ENCODE data around the gene LRRC61.
"Not testable (repeated sequence)": the region's sequence is repeated elsewhere in the genome, so short reads cannot be mapped to it uniquely, and the experiment has no call there.

The LRRC61 gene, protein sequence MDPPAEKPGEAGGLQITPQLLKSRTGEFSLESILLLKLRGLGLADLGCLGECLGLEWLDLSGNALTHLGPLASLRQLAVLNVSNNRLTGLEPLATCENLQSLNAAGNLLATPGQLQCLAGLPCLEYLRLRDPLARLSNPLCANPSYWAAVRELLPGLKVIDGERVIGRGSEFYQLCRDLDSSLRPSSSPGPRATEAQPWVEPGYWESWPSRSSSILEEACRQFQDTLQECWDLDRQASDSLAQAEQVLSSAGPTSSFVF

DNA sequence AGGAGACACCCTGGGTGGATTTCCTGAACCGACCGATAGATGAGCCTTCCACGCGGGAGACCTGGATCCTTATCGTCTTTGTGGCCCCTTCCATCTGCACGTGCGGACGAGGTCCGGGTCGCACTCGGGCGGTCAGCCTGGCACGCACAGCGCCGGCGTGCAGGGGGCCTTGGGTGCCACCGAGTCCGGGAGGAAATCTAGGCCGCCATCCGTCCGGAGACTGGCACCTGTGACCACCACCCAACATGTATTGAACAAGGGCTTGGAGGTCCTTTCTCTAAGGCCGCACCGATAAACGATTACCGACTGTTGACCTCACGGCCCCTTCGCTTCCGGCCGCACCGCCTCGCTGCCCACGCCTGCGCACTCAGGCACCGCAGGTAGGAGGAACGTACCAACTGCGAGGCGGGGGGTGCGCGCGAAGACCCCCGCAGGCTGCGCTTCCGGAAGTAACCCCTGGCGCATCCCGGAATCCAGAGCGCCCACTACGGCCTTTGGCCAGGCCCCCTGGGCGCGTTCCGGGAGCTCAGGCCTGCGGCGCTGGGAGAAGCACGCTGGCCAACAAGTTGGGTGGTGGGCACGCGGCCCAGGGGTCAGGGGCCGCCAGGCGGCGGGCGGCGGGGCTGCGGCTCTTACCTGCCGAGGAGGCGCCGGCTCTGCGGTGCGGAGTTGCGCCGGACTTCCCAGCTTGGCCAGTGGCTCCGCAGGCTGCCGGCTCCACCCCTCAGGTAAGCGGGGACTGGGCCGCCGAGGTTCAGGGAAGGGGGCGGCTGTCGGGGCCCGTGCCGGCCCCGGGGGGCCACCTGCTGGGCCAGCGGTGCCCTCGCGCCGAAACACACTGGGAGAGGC lies at the start of gene LRRC61, which contains the start of gene ACTR3C:
TSS of gene LRRC61 (plus strand) at position 523 of the 849 bp plus-strand sequence. CDS start 13,507 bp downstream, outside the sequence.
TSS of gene ACTR3C (minus strand) at position 713 of the 849 bp plus-strand sequence. CDS start 28,249 bp downstream, outside the sequence.
- no peaks in the 10 kb centered on the region for H3K27me3 Mint-ChIP-seq (ENCODE audit: low read depth)
- H3K9me3 Mint-ChIP-seq: no peaks in the 10 kb centered on the region
- H3K4me3 Mint-ChIP-seq: peak within 1 kb of the TSS; percentile 99
- peak within 1 kb of the TSS; percentile 100 for H3K27ac Mint-ChIP-seq
- peaks cover 45% of the 10 kb centered on the region for H3K36me3 Mint-ChIP-seq (ENCODE audit: low read depth)
- H3K4me1 Mint-ChIP-seq (ENCODE audit: low read depth): peaks cover 45% of the 10 kb centered on the region

DNA sequence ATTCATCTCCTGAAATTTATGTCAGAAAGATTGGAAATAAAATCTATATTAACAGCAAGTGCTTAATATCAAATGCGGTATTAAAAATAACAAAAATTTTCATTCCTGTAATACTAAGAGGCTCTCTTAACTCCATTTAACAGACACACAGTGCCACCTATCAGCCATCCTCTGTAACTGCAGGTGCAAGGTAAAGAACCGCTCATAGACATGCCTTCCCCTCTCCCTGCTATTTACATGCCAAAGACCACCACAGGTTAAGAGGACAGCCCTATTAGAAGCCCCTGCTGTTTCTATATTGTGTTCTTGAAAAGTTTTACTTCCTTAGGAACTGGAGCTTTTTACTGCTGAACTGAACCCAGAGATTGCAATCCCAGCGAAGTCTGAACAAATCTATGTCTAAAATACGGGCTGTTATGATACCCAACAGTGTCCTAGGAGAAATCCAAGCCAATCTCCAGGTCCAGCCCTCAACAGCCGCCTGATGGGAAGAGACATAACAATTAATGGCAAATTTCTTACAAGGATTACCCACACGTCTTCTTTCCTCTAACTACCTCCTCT lies 46.9 kb upstream of the LRRC61 start:
- not testable (repeated sequence) for H3K36me3 Mint-ChIP-seq (ENCODE audit: low read depth); H3K4me3 Mint-ChIP-seq; H3K9me3 Mint-ChIP-seq; H3K4me1 Mint-ChIP-seq (ENCODE audit: low read depth); H3K27ac Mint-ChIP-seq; H3K27me3 Mint-ChIP-seq (ENCODE audit: low read depth)

DNA sequence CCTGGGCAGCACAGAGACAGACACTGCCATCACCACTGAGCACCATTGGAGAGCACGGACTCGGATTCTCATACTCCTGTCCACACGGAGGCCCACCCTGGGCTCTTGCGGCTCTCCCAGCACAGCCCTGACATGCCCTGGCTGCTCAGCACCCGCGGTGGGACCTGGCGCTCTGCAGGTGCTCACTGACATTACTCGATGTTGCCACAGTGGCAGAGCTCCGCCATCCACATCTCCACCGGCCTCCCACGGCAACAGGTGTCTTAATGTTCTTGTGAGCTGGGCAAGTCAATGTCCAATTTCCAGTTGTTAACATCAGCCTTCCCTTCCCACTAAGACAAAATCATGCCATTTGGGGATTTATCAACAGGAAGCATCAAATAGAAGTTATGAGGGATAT lies 44.8 kb upstream of the LRRC61 start:
- not testable (repeated sequence) for H3K36me3 Mint-ChIP-seq (ENCODE audit: low read depth)

DNA sequence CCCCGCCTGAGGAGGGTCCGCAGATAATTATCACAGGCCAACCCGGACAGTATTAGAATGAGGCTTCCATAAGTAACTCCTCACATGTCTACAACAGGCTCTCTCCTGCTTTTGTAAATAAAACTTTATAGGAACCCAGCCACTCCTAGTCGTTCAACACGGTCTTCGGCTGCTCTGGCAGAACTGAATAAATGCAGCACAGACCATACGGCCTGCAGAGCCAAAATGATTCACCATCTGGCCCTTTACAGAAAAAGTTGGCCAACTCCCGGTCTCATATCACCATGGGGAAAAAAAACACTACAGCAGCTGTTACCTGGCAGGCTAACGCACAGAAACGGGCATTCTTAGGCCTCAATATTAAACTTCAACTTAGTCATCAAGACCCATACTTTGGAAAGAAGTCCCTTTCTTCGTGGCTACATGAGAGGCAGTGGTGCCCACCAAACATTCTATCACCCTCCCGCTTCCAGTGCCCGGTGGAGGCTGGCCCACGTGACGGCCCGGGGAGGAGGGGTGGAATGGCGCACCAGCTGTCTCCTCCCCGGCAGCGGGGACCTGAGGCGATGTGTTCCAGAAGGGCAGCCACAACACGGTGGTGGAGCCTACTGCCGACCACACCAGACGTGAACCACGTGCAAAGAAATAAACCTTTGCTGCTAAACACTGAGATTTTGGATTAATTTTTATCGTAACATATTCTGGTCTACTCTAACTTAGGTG lies 41.3 kb upstream of the LRRC61 start:
- H3K4me3 Mint-ChIP-seq; H3K27ac Mint-ChIP-seq; H3K27me3 Mint-ChIP-seq (ENCODE audit: low read depth); H3K9me3 Mint-ChIP-seq; H3K4me1 Mint-ChIP-seq (ENCODE audit: low read depth); H3K36me3 Mint-ChIP-seq (ENCODE audit: low read depth): not testable (repeated sequence)

More for the DNA sequence above, 44.8 kb upstream of the LRRC61 start:
- H3K27me3 Mint-ChIP-seq (ENCODE audit: low read depth); H3K9me3 Mint-ChIP-seq; H3K4me3 Mint-ChIP-seq; H3K4me1 Mint-ChIP-seq (ENCODE audit: low read depth); H3K27ac Mint-ChIP-seq: not testable (repeated sequence)

DNA sequence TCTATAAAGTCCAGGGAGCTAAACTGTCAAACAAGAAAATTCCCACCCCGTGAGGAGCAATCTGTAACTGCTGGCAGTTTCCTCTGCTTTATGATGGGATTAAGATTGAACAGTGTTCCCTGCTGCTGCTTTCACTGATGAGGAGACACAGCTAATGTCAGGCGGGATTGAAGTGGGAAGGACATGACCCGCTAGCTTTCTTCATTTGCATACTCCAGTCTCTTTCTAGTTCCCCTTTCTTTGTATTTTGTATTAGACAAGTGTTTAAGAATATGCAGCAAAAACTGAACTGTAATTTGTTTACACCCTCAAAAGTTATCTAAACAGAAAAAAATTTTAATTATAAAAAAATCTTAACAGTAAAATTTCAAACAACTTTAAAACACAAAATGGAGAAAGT lies 40.0 kb upstream of the LRRC61 start:
- H3K4me1 Mint-ChIP-seq (ENCODE audit: low read depth); H3K27ac Mint-ChIP-seq; H3K27me3 Mint-ChIP-seq (ENCODE audit: low read depth); H3K36me3 Mint-ChIP-seq (ENCODE audit: low read depth); H3K9me3 Mint-ChIP-seq; H3K4me3 Mint-ChIP-seq: not testable (repeated sequence)

DNA sequence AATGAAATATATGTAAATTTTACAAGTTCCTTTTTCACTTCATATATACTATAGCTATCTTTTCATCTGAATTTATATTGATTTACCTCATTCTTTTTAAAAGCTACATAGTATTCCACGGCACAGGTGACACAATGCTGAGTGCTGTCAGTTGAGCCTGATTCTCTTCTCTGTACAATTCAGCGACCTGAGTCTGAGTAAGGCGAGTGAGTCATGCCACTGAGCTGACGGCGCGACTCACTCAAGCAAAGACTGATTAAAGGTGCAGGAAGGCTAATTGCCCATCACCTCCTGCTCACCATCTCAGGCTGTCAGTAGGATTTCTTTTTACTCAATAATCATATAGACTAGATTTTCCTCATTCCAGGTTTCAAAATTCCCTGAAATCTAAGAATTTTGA lies 39.5 kb upstream of the LRRC61 start:
- H3K4me1 Mint-ChIP-seq (ENCODE audit: low read depth); H3K9me3 Mint-ChIP-seq; H3K4me3 Mint-ChIP-seq; H3K27ac Mint-ChIP-seq; H3K27me3 Mint-ChIP-seq (ENCODE audit: low read depth); H3K36me3 Mint-ChIP-seq (ENCODE audit: low read depth): not testable (repeated sequence)

DNA sequence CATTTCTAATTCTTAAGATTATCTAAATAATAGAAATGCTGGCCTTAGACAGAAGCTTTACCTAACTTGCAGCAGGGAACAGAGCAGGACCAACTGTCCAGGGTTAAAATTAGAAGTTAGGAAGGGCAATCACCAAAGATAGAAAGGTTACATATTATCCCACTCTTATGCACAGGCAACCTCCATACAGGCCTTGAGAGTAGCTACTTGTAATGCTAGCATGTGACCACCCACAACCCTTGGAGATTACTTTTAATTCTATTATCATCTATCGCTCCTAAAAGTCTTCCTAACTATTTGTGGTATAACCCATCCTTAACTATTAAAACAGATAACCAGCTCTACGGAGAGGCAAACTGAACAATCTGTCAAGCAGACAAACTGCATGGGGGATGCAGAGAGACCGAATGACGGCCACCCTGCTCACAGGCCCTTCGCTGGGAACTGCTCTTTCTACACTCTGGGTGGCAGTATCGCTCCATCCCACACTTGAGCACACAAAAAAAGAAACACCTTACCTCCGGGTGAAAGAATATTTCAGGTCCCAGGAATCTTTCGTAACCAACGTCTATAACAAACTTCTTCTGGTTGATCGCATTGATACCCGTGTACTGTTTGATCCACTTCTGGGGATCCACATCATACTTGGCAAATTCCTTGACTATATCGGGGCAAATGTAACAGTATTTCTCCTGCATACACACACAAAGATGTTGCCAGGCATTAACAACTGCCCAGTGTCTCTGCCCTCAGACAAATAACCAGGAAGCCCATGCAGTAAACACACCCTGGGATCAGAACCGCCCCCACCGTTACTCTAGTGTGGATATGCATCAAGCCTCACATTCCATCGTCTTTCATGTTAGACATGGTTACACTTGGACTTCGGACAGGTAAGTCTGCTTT lies 37.1 kb upstream of the LRRC61 start:
- not testable (repeated sequence) for H3K27me3 Mint-ChIP-seq (ENCODE audit: low read depth); H3K4me3 Mint-ChIP-seq; H3K9me3 Mint-ChIP-seq; H3K4me1 Mint-ChIP-seq (ENCODE audit: low read depth); H3K36me3 Mint-ChIP-seq (ENCODE audit: low read depth); H3K27ac Mint-ChIP-seq

DNA sequence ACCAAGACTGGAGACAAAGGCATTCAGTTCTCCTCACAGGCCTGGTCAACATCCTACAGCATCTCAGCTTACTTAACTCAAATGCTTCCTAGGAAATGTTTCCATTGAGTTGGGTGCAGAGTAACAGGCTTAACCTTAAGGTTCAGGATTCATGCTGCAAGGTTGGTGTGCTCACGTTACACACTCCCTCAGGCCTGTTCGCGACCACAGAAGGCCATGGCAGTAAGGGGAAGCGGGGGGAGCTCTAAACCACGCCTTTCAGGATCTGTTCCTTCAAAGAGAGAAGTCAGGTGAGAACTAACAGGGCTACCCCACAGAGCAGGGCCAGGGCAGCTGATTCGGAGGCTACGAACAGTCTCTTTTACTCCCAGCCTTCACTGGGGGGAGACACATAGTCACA lies 35.3 kb upstream of the LRRC61 start:
- H3K9me3 Mint-ChIP-seq; H3K36me3 Mint-ChIP-seq (ENCODE audit: low read depth); H3K27ac Mint-ChIP-seq; H3K27me3 Mint-ChIP-seq (ENCODE audit: low read depth); H3K4me1 Mint-ChIP-seq (ENCODE audit: low read depth); H3K4me3 Mint-ChIP-seq: not testable (repeated sequence)

DNA sequence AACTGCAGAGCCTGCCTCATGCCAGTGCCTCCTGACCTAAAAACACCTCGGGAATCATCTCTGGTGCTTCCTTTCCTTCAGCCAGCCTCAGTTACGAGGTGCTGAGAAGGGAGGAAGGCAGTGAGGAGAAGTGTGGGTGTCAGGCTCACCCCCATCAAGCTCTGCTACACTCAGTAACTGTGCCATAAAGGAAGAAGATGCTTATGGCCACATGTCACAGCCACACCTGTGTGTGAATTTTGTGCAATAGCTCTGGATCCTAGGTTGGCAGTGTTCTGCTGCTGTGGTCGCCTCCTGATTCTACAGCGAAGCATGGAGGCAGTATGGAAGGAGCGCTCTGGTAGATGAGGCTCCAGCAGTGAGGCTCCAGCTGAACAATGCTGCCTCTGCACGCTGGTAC lies 34.3 kb upstream of the LRRC61 start:
- H3K27me3 Mint-ChIP-seq (ENCODE audit: low read depth); H3K4me3 Mint-ChIP-seq; H3K27ac Mint-ChIP-seq; H3K4me1 Mint-ChIP-seq (ENCODE audit: low read depth); H3K9me3 Mint-ChIP-seq; H3K36me3 Mint-ChIP-seq (ENCODE audit: low read depth): not testable (repeated sequence)

DNA sequence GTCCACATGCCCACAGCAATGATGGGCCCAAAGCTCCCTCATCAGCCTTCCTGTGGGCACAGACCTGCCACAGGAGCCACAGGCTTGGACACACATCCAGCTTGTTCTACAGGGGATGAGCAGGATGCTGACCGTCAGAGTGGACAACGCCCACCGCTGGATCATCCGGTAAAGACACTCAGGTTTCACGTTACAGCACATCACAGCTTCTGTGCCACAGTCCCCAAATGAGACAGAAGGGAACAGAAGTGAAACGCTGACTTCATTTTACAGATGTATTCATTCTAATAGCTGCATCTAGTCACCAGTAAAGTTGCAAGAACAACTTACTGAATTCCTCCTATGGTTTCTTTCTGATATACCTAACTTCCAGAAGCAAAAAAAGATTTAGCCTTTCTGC lies 32.8 kb upstream of the LRRC61 start:
- H3K27ac Mint-ChIP-seq; H3K27me3 Mint-ChIP-seq (ENCODE audit: low read depth); H3K4me3 Mint-ChIP-seq; H3K9me3 Mint-ChIP-seq; H3K36me3 Mint-ChIP-seq (ENCODE audit: low read depth); H3K4me1 Mint-ChIP-seq (ENCODE audit: low read depth): not testable (repeated sequence)

DNA sequence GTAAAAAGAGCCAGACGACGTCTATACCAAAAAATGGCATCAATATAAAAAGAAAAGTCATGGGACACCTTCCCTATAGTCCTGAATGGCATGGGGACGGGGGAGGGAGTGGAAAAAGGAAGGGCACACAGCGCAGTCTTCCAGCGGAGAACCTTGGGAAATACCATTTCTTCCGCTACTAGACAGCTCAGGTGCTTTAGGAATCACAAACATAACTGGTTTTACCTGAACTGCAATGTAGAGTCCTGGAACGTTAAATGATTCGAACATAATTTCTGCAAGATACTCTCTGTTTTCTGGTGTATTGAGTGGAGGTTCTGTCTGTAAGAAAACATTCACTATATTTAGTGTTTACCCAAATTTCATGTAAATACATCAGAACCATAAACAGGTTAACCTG lies 28.1 kb upstream of the LRRC61 start:
- H3K27me3 Mint-ChIP-seq (ENCODE audit: low read depth); H3K9me3 Mint-ChIP-seq; H3K4me3 Mint-ChIP-seq; H3K36me3 Mint-ChIP-seq (ENCODE audit: low read depth); H3K27ac Mint-ChIP-seq; H3K4me1 Mint-ChIP-seq (ENCODE audit: low read depth): not testable (repeated sequence)

DNA sequence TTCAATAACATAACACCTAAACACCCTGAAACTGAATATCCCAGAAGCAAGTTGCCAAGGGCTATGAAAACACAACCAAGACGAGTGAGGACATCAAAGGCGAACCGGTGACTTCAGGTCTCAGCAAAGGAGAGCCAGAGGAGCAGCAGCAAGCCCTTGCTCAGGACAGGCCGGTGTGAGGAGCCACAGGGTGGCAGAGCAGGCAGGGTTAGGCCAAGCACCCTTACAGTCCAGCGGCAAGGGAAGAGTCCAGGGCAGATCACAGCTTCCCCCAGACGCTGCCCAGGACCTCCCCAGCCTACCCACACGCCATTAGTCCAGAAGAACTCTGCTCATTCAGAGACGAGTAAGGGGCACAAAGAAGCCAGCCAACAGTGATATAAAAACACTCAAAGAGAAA lies 27.5 kb upstream of the LRRC61 start:
- not testable (repeated sequence) for H3K27me3 Mint-ChIP-seq (ENCODE audit: low read depth); H3K9me3 Mint-ChIP-seq; H3K4me3 Mint-ChIP-seq; H3K36me3 Mint-ChIP-seq (ENCODE audit: low read depth); H3K27ac Mint-ChIP-seq; H3K4me1 Mint-ChIP-seq (ENCODE audit: low read depth)

DNA sequence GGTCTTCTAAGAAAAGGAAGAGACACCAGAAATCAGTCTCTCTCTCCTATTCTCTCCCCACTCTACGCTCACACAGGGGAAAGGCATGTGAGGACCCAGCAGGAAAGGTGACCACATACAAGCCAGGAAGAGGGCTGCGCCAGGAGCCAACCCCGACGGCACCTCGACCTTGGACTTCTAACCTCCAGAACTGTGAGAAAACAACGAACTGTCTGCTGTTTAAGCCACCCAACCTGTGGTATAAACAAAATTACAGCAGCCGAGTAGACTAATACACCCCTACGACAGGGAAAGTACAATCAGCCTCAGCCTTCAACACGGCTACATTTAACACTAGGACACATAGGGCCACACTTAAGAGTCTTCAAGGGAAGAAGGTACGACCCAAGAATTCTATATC lies 26.4 kb upstream of the LRRC61 start:
- H3K4me3 Mint-ChIP-seq; H3K27me3 Mint-ChIP-seq (ENCODE audit: low read depth); H3K9me3 Mint-ChIP-seq; H3K36me3 Mint-ChIP-seq (ENCODE audit: low read depth); H3K27ac Mint-ChIP-seq; H3K4me1 Mint-ChIP-seq (ENCODE audit: low read depth): not testable (repeated sequence)

DNA sequence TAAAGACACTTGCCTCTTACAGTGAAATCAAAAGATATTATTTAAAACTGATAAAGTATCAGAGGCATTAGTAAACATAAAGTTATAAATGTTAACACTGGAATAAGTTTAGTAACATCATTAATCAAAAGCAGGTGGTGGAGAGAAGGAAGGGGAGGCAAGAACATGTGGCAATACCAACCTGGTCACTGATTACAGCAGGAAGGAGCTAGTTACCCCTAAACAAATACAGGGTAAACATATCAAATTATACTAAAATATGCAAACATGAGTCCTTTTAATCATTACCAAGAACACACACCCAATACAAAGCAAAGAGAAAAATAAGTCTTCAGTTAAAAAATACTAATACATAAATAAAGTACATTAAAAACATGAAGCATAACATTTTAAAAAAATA lies 25.2 kb upstream of the LRRC61 start:
- H3K27me3 Mint-ChIP-seq (ENCODE audit: low read depth); H3K9me3 Mint-ChIP-seq; H3K4me3 Mint-ChIP-seq; H3K36me3 Mint-ChIP-seq (ENCODE audit: low read depth); H3K27ac Mint-ChIP-seq; H3K4me1 Mint-ChIP-seq (ENCODE audit: low read depth): not testable (repeated sequence)
